ENCODE data around the gene DCUN1D1. TPM values are rescaled to one million over a fixed set of nuclear protein-coding genes. Genes with fewer than 3 reads are reported as not detected.

DCUN1D1 gene
- total and polyA plus RNA-seq, 8 donors = 7.0 to 56.4 (median 14.5) TPM

DNA sequence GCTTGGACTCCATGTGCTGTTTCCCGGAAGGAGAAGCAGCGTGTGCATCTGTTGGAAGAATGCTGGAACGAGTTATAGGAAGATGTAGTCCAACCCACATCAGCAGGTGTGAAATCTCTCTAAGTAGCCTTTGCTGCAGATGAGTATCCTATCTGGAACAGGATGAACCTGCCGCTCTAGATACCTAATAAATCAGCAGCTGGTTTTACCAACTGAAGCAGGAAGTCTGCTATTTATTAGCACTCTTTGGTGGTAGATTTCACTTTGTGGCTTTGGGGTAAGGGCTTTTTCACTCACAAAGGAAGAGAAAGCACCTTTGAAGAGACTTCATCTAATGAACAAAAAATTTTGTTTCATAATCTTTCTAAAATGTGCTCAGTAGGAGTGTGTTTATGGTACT is 66.4 kb downstream of the DCUN1D1 start:
- Histone ChIP-seq H3K9me3 (no peaks in the 10 kb centered on the region), H3K4me3 (no peak overlapping the region), H3K27me3 (no peaks in the 10 kb centered on the region), H3K4me1 (peaks cover 0 to 4% (median 0%) of the 10 kb centered on the region in 4 donors), H3K36me3 (peaks cover 7 to 79% (median 54%) of the 10 kb centered on the region in 4 donors), H3K27ac (no peak overlapping the region)
- peak in 1 of 2 donors; percentile 13 for DNase-seq
- intact Hi-C loops (cut with DNase I; ENCODE audit: low total_unique reads) = no loop called here
- TF ChIP-seq, protein P1, sequence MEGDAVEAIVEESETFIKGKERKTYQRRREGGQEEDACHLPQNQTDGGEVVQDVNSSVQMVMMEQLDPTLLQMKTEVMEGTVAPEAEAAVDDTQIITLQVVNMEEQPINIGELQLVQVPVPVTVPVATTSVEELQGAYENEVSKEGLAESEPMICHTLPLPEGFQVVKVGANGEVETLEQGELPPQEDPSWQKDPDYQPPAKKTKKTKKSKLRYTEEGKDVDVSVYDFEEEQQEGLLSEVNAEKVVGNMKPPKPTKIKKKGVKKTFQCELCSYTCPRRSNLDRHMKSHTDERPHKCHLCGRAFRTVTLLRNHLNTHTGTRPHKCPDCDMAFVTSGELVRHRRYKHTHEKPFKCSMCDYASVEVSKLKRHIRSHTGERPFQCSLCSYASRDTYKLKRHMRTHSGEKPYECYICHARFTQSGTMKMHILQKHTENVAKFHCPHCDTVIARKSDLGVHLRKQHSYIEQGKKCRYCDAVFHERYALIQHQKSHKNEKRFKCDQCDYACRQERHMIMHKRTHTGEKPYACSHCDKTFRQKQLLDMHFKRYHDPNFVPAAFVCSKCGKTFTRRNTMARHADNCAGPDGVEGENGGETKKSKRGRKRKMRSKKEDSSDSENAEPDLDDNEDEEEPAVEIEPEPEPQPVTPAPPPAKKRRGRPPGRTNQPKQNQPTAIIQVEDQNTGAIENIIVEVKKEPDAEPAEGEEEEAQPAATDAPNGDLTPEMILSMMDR (IDR thresholded peaks at IDR 0.05) = no peak
- TF ChIP-seq POLR2AphosphoS5 (IDR thresholded peaks at IDR 0.05) = no peak
- no peak for TF ChIP-seq EP300 (IDR thresholded peaks at IDR 0.05)
- TF ChIP-seq POLR2A (IDR thresholded peaks at IDR 0.05) = no peak
- WGBS, 5 donors = 59 to 88% (median 80%) methylated on average over 4 of the region's 4 CpGs

DNA sequence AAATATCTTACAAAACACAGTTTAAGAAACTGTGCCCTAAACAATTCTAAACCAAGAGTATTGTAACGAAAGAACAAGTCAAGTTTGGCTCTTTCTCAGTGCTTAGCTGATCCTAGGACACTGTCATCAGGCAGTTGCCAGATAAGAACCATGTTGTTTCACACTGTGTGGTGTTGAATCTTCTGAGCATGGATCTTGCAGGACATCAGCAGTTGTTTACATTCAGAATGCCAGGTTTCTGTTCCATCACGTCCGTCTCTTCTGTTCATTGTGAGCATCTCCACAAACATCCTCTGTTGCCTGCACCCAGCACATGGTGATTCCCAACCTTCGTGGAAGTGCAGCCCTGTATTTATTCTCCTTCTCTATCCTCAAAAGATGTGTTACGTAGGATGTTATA is 67.9 kb downstream of the DCUN1D1 start:
- intact Hi-C loops (cut with DNase I; ENCODE audit: low total_unique reads) = no loop called here
- 65 to 85% (median 82%) methylated on average over 5 of the region's 5 CpGs for WGBS, 5 donors
- no peak overlapping the region for H3K4me3 ChIP-seq
- TF ChIP-seq EP300 (IDR thresholded peaks at IDR 0.05) (no peak), POLR2AphosphoS5 (IDR thresholded peaks at IDR 0.05) (no peak), POLR2A (IDR thresholded peaks at IDR 0.05) (no peak)
- TF ChIP-seq, protein P1 (IDR thresholded peaks at IDR 0.05) = no peak
- no peak overlapping the region for H3K27ac ChIP-seq
- no peaks in the 10 kb centered on the region for H3K27me3 ChIP-seq
- no peaks in the 10 kb centered on the region for H3K9me3 ChIP-seq
- peaks cover 7 to 76% (median 52%) of the 10 kb centered on the region in 4 donors for H3K36me3 ChIP-seq
- peaks cover 0 to 4% (median 0%) of the 10 kb centered on the region in 4 donors for H3K4me1 ChIP-seq
- DNase-seq = no peak

DNA sequence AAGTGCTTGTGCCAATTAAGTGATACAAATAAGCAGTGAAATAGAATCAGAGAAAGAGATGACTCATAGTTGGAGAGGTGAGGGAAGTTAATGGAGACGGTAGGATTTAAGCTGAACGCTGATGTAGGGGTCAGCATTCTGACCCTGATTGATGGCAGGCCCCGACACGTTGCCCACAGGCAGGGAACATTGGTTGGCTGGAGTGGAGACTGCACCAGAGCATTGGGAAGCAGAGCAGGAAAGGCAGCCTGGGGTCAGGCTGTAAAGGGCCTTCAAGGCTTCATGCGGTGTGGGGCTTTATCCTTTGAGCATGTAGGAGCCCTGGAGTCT is 68.6 kb downstream of the DCUN1D1 start:
- TF ChIP-seq, protein P1 (IDR thresholded peaks at IDR 0.05) = no peak
- TF ChIP-seq POLR2AphosphoS5 (IDR thresholded peaks at IDR 0.05) = no peak
- no peak for DNase-seq
- Histone ChIP-seq H3K4me1 (peaks cover 0 to 4% (median 0%) of the 10 kb centered on the region in 4 donors), H3K4me3 (no peak overlapping the region), H3K27ac (no peak overlapping the region), H3K27me3 (no peaks in the 10 kb centered on the region), H3K9me3 (no peaks in the 10 kb centered on the region), H3K36me3 (peaks cover 7 to 75% (median 57%) of the 10 kb centered on the region in 4 donors)
- intact Hi-C loops (cut with DNase I; ENCODE audit: low total_unique reads) = no loop called here
- WGBS, 5 donors = 58 to 81% (median 65%) methylated on average over 5 of the region's 5 CpGs

- Histone ChIP-seq H3K9me3 (no peaks in the 10 kb centered on the region), H3K27ac (no peak overlapping the region), H3K4me3 (no peak overlapping the region), H3K27me3 (no peaks in the 10 kb centered on the region), H3K4me1 (peaks cover 0 to 4% (median 0%) of the 10 kb centered on the region in 4 donors), H3K36me3 (peaks cover 13 to 79% (median 62%) of the 10 kb centered on the region in 4 donors)
- TF ChIP-seq, protein P1 (IDR thresholded peaks at IDR 0.05) = no peak
- TF ChIP-seq EP300 (IDR thresholded peaks at IDR 0.05) (no peak), POLR2A (IDR thresholded peaks at IDR 0.05) (no peak), POLR2AphosphoS5 (IDR thresholded peaks at IDR 0.05) (no peak)
- intact Hi-C loops (cut with DNase I; ENCODE audit: low total_unique reads) = no loop called here
- DNase-seq = no peak
- 86 to 93% (median 89%) methylated on average over 5 of the region's 5 CpGs for WGBS, 5 donors
Measured at GRCh38 chr3:182910936-182911781, 69.2 kb downstream of the DCUN1D1 start.
